ENCODE data around the gene FBH1. TPM values are rescaled to one million over a fixed set of nuclear protein-coding genes. Genes with fewer than 3 reads are reported as not detected.

FBH1 gene
- polyA plus RNA-seq, 1 donor from 2014 or later, result 41.1 TPM

- H3K4me3 ChIP-seq (ENCODE audit: low read length), result peak overlapping the region; percentile 27
- no peaks in the 10 kb centered on the region for H3K27me3 ChIP-seq (ENCODE audit: insufficient read depth, low read depth, low read length)
- H3K27ac ChIP-seq (ENCODE audit: low read length), result no peak overlapping the region
- no peaks in the 10 kb centered on the region for H3K9me2 ChIP-seq (ENCODE audit: insufficient read depth, low read length)
- H2AFZ ChIP-seq (ENCODE audit: low read depth, low read length), result no peak overlapping the region
- no peak for TF ChIP-seq EP300 (conservative IDR thresholded peaks at IDR 0.05; ENCODE audit: poor library complexity, severe bottlenecking)
- TF ChIP-seq EZH2 (IDR thresholded peaks at IDR 0.05; ENCODE audit: borderline replicate concordance, insufficient read depth, low read length, poor library complexity, severe bottlenecking), result no peak
- TF ChIP-seq TAF1 (IDR thresholded peaks at IDR 0.05; ENCODE audit: low read depth), result no peak
- no peak for TF ChIP-seq RAD21 (conservative IDR thresholded peaks at IDR 0.05)
- no peak overlapping the region for H3K9ac ChIP-seq (ENCODE audit: low read length)
- H3K79me2 ChIP-seq (replicated peaks; ENCODE audit: insufficient read depth, low read length), result peaks cover 19% of the 10 kb centered on the region
- no peaks in the 10 kb centered on the region for H3K9me3 ChIP-seq (ENCODE audit: low read length)
- no peak overlapping the region for H3K4me2 ChIP-seq (ENCODE audit: low read length)
- no peaks in the 10 kb centered on the region for H4K20me1 ChIP-seq (ENCODE audit: insufficient read depth)
- H3F3A ChIP-seq (ENCODE audit: insufficient read depth, low read length, poor library complexity, severe bottlenecking), result no peaks in the 10 kb centered on the region
- H3K36me3 ChIP-seq (ENCODE audit: insufficient read depth, low read length), result no peaks in the 10 kb centered on the region
These were observed 3.0 kb upstream of the FBH1 start for GRCh38 chr10:5887029-5887428.

- H3K36me3 ChIP-seq (ENCODE audit: insufficient read depth, low read length), result no peaks in the 10 kb centered on the region
- peak overlapping the region; percentile 97 for H3K4me3 ChIP-seq (ENCODE audit: low read length)
- H3K27me3 ChIP-seq (ENCODE audit: insufficient read depth, low read depth, low read length), result no peaks in the 10 kb centered on the region
- no peaks in the 10 kb centered on the region for H3K9me2 ChIP-seq (ENCODE audit: insufficient read depth, low read length)
- no peaks in the 10 kb centered on the region for H3K9me3 ChIP-seq (ENCODE audit: low read length)
- peaks cover 25% of the 10 kb centered on the region for H3K79me2 ChIP-seq (replicated peaks; ENCODE audit: insufficient read depth, low read length)
- TF ChIP-seq TAF1 (IDR thresholded peaks at IDR 0.05; ENCODE audit: low read depth) (no peak), EP300 (conservative IDR thresholded peaks at IDR 0.05; ENCODE audit: poor library complexity, severe bottlenecking) (no peak), SMC3 (conservative IDR thresholded peaks at IDR 0.05; ENCODE audit: poor library complexity) (no peak), POLR2AphosphoS5 (IDR thresholded peaks at IDR 0.05) (no peak), EZH2 (IDR thresholded peaks at IDR 0.05; ENCODE audit: borderline replicate concordance, insufficient read depth, low read length, poor library complexity, severe bottlenecking) (no peak), REST (IDR thresholded peaks at IDR 0.05; ENCODE audit: borderline replicate concordance) (no peak), RAD21 (conservative IDR thresholded peaks at IDR 0.05) (no peak), MXI1 (conservative IDR thresholded peaks at IDR 0.05; ENCODE audit: poor library complexity, severe bottlenecking) (no peak), CTCF (IDR thresholded peaks at IDR 0.05; ENCODE audit: poor library complexity, severe bottlenecking) (no peak)
- no peaks in the 10 kb centered on the region for H4K20me1 ChIP-seq (ENCODE audit: insufficient read depth)
- no peaks in the 10 kb centered on the region for H3F3A ChIP-seq (ENCODE audit: insufficient read depth, low read length, poor library complexity, severe bottlenecking)
- no peak overlapping the region for H3K4me2 ChIP-seq (ENCODE audit: low read length)
- peak overlapping the region; percentile 82 for H3K9ac ChIP-seq (ENCODE audit: low read length)
- no peak overlapping the region for H2AFZ ChIP-seq (ENCODE audit: low read depth, low read length)
- no peak overlapping the region for H3K27ac ChIP-seq (ENCODE audit: low read length)
These were observed 2.4 kb upstream of the FBH1 start for GRCh38 chr10:5887641-5888040.

All from neural cell (in vitro differentiated cells).